Aorta (tissue), 5 donors: ENCODE data around the gene STRIT1. TPM values are rescaled to one million over a fixed set of nuclear protein-coding genes. Genes with fewer than 3 reads are reported as not detected.

Source experiments
- ATAC-seq: fragments of 200-7000 bp; cut with Tn5 transposase; one replicate; pipeline ENCODE4 v1.9.1; 2022; ENCODE audit warnings: moderate library complexity; ENCODE audit not compliant: low FRiP score
- DNase-seq, 2 donors: peaks; one replicate each; pipeline ENCODE4 v3.0.0-alpha.2; 2020
- H3K27ac ChIP-seq, 2 donors: one replicate each; pipeline ENCODE4 v1.5.1; 2013; ENCODE audit warnings: low read length in 2 of 2, mild to moderate bottlenecking in 2 of 2, moderate library complexity in 2 of 2, control low read depth in 1 of 2, inconsistent platforms in 1 of 2, low read depth in 1 of 2
- H3K27me3 ChIP-seq, 2 donors: one replicate each; pipeline ENCODE4 v1.6.1; 2013; ENCODE audit warnings: control low read depth in 1 of 2, low read length in 1 of 2, mild to moderate bottlenecking in 1 of 2, moderate library complexity in 1 of 2; ENCODE audit not compliant: insufficient read depth in 2 of 2, control insufficient read depth in 1 of 2
- H3K36me3 ChIP-seq, 2 donors: one replicate each; pipeline ENCODE4 v1.6.1; 2013; ENCODE audit warnings: control low read depth in 1 of 2, low read length in 1 of 2, mild to moderate bottlenecking in 1 of 2; ENCODE audit not compliant: insufficient read depth in 2 of 2, control insufficient read depth in 1 of 2
- H3K4me1 ChIP-seq, 2 donors: one replicate each; pipeline ENCODE4 v1.6.1; 2013; ENCODE audit warnings: low read length in 2 of 2, control low read depth in 1 of 2, mild to moderate bottlenecking in 1 of 2, moderate library complexity in 1 of 2; ENCODE audit not compliant: insufficient read depth in 2 of 2, control insufficient read depth in 1 of 2
- H3K4me3 ChIP-seq, 2 donors: one replicate each; pipeline ENCODE4 v1.5.1; 2013; ENCODE audit warnings: low read length in 2 of 2, control low read depth in 1 of 2, mild to moderate bottlenecking in 1 of 2
- H3K9me3 ChIP-seq: one replicate; pipeline ENCODE4 v1.6.1; 2013; ENCODE audit warnings: mild to moderate bottlenecking, low read length; ENCODE audit not compliant: control insufficient read depth
- WGBS, 2 donors: extraction: QIAGEN DNeasy Blood & Tissue Kit; methylation state at CpG; one replicate each; pipeline ENCODE4 v1.1.7; 2013; 5-methylcytosine and 5-hydroxymethylcytosine counted together
- intact Hi-C, 2 donors: fragments of 100-400 bp; cut with DNase I; formaldehyde crosslinking; loops; one replicate each; pipeline versions ENCODE4 v1.14.2 to v1.15.0; 2022
- polyA plus RNA-seq, 2 donors: library from polyadenylated mRNA; stranded (reverse); fragments of 200-250 nt; gene quantifications; one replicate each; pipeline ENCODE4 v1.2.3, GENCODE V29; 2013
- total RNA-seq, 2 donors: library from RNA; stranded (reverse); fragmentation: NEBNext Ultra II Directional; extraction: Animal tissue kit (Norgen Biotek cat#: 25700); gene quantifications; one replicate each; pipeline ENCODE4 v1.2.1, GENCODE V29; 2021
- donor health status: healthy with polysubstance abuse.
- donor health status: Bipolar disorder and iron deficiency.
- donor health status: DM: no; HTN: no; CAD: no.
- donor health status: DM: no; HTN: no; CAD: no.
- donor health status: DM: yes; HTN: yes; CAD: no.

STRIT1 gene
- total and polyA plus RNA-seq, 4 donors, result 0.69 to 1.3 TPM; not detected in 2

GRCh38 chr3:155244699-155245098 lies 48.8 kb downstream of the STRIT1 start:
- WGBS, 2 donors, result 90 to 95% methylated on average over 3 of the region's 3 CpGs

GRCh38 chr3:155244216-155244615 lies 49.3 kb downstream of the STRIT1 start:
- intact Hi-C loops, result no loop called here
- WGBS, 2 donors, result 62 to 68% methylated on average over 1 of the region's 1 CpG
- peaks cover 0 to 2% of the 10 kb centered on the region in 2 donors for H3K4me1 ChIP-seq
- H3K4me3 ChIP-seq, result no peak overlapping the region
- no peaks in the 10 kb centered on the region for H3K36me3 ChIP-seq
- no peaks in the 10 kb centered on the region for H3K27me3 ChIP-seq
- no peak overlapping the region for H3K27ac ChIP-seq
- no peaks in the 10 kb centered on the region for H3K9me3 ChIP-seq
- DNase-seq (no peak), ATAC-seq (no peak)

More at GRCh38 chr3:155244699-155245098, 48.8 kb downstream of the STRIT1 start:
- peaks cover 0 to 2% of the 10 kb centered on the region in 2 donors for H3K4me1 ChIP-seq
- ATAC-seq (no peak), DNase-seq (no peak)
- H3K9me3 ChIP-seq, result no peaks in the 10 kb centered on the region
- no peak overlapping the region for H3K27ac ChIP-seq
- no peaks in the 10 kb centered on the region for H3K36me3 ChIP-seq
- H3K27me3 ChIP-seq, result no peaks in the 10 kb centered on the region
- intact Hi-C loops, result no loop called here
- H3K4me3 ChIP-seq, result no peak overlapping the region

- intact Hi-C loops, result no loop called here
- WGBS, 2 donors, result 87 to 88% methylated on average over 2 of the region's 2 CpGs
- H3K36me3 ChIP-seq, result no peaks in the 10 kb centered on the region
Observed at GRCh38 chr3:155243512-155243921, 50.0 kb downstream of the STRIT1 start.

GRCh38 chr3:155242342-155242741 lies 51.1 kb downstream of the STRIT1 start:
- no peak overlapping the region for H3K27ac ChIP-seq
- peaks cover 0 to 2% of the 10 kb centered on the region in 2 donors for H3K4me1 ChIP-seq
- no peaks in the 10 kb centered on the region for H3K27me3 ChIP-seq
- intact Hi-C loops, result no loop called here
- no peak for ATAC-seq
- H3K9me3 ChIP-seq, result no peaks in the 10 kb centered on the region
- H3K4me3 ChIP-seq, result no peak overlapping the region
- no peak for DNase-seq
- H3K36me3 ChIP-seq, result no peaks in the 10 kb centered on the region

More at GRCh38 chr3:155243512-155243921, 50.0 kb downstream of the STRIT1 start:
- Histone ChIP-seq H3K4me1 (peaks cover 0 to 2% of the 10 kb centered on the region in 2 donors), H3K4me3 (no peak overlapping the region), H3K27me3 (no peaks in the 10 kb centered on the region), H3K27ac (no peak overlapping the region), H3K9me3 (no peaks in the 10 kb centered on the region)
- DNase-seq, result no peak
- no peak for ATAC-seq

- no peak for ATAC-seq
- no peaks in the 10 kb centered on the region for H3K9me3 ChIP-seq
- no peaks in the 10 kb centered on the region for H3K27me3 ChIP-seq
- no peak for DNase-seq
- no peak overlapping the region for H3K4me3 ChIP-seq
- 23 to 40% methylated on average over 4 of the region's 4 CpGs for WGBS, 2 donors
- H3K4me1 ChIP-seq, result peaks cover 0 to 2% of the 10 kb centered on the region in 2 donors
- H3K27ac ChIP-seq, result no peak overlapping the region
- H3K36me3 ChIP-seq, result no peaks in the 10 kb centered on the region
- intact Hi-C loops, result no loop called here
Observed at GRCh38 chr3:155241579-155241978, 51.9 kb downstream of the STRIT1 start.

Other genes starting within 250 kb of the STRIT1 start
- 1 to 10 TPM; 3.1 to 4.4 TPM for gene MME, start 213.4 kb downstream of the STRIT1 start, total RNA-seq
- 10 to 100 TPM in 1 of 2 donors, under 1 TPM in 1; 0.05 to 18.4 TPM for gene MME, start 213.4 kb downstream of the STRIT1 start, polyA plus RNA-seq